HepG2 (cell line): ENCODE data around the gene QRICH2. TPM values are rescaled to one million over a fixed set of nuclear protein-coding genes. Genes with fewer than 3 reads are reported as not detected.

Experiments
- GATAD1 ChIP-seq: IDR thresholded peaks from 2 replicates; pipeline ENCODE4 v1.6.1; 2016; ENCODE audit warnings: missing genetic modification reagents, missing compliant biosample characterization
- MAF1 ChIP-seq: sonication (generic); formaldehyde crosslinking; IDR thresholded peaks from 2 replicates; pipeline ENCODE4 v1.5.0; 2020; ENCODE audit warnings: missing genetic modification reagents, borderline replicate concordance
- NFKB2 ChIP-seq: sonication (generic); formaldehyde crosslinking; IDR thresholded peaks from 2 replicates; pipeline ENCODE4 v1.4.0; 2020; ENCODE audit warnings: missing genetic modification reagents, borderline replicate concordance
- PRDM4 ChIP-seq: sonication (generic); formaldehyde crosslinking; IDR thresholded peaks from 2 replicates; pipeline ENCODE4 v1.9.0; 2021; ENCODE audit warnings: missing genetic modification reagents, borderline replicate concordance
- ZBTB42 ChIP-seq: sonication (generic); formaldehyde crosslinking; IDR thresholded peaks from 2 replicates; pipeline ENCODE4 v1.5.0; 2020; ENCODE audit warnings: mild to moderate bottlenecking, missing genetic modification reagents
- ZNF292 ChIP-seq: sonication (generic); formaldehyde crosslinking; IDR thresholded peaks from 2 replicates; pipeline ENCODE4 v1.8.1; 2022; ENCODE audit warnings: mild to moderate bottlenecking, low read depth, missing genetic modification reagents, borderline replicate concordance
- ZNF616 ChIP-seq: sonication (generic); formaldehyde crosslinking; IDR thresholded peaks from 2 replicates; pipeline ENCODE4 v1.5.0; 2020; ENCODE audit warnings: low read depth, mild to moderate bottlenecking, missing genetic modification reagents
- ZNF746 ChIP-seq: sonication (generic); formaldehyde crosslinking; IDR thresholded peaks from 2 replicates; pipeline ENCODE4 v1.8.0; 2022; ENCODE audit warnings: mild to moderate bottlenecking, missing genetic modification reagents
- ZSCAN31 ChIP-seq: sonication (generic); formaldehyde crosslinking; IDR thresholded peaks from 2 replicates; pipeline ENCODE4 v1.5.0; 2020; ENCODE audit warnings: low read depth, mild to moderate bottlenecking, missing genetic modification reagents
- polyA plus RNA-seq, 8 experiments: library from polyadenylated mRNA; depleted of rRNA in 3 of 8; stranded (reverse) in 7 of 8; unstranded in 1 of 8; fragments of >200 nt; fragmentation: Illumina TruSeq in 4 of 8; extraction: Trizol in 4 of 8; gene quantifications; 2 replicates each; pipeline versions ENCODE4 v1.2.1 to v1.2.3, GENCODE V29; 2011 to 2016; ENCODE audit warnings: low read depth in 4 of 8, missing spikeins in 1 of 8, mixed read lengths in 1 of 8; ENCODE audit not compliant: insufficient read depth in 1 of 8
- total RNA-seq, 5 experiments: library from RNA; depleted of rRNA; stranded (reverse); fragments of >200 nt; fragmentation: Illumina TruSeq; extraction: Trizol; gene quantifications; 2 replicates each; pipeline ENCODE4 v1.2.3, GENCODE V29; 2016; ENCODE audit warnings: low read depth in 1 of 5
- TF ChIP-seq, protein P1 (sequence below): sonication (generic); formaldehyde crosslinking; conservative IDR thresholded peaks from 2 replicates; pipeline ENCODE4 v1.8.1; 2023; ENCODE audit warnings: missing genetic modification reagents
- TF ChIP-seq, protein P2 (sequence below): sonication (generic); formaldehyde crosslinking; IDR thresholded peaks from 2 replicates; pipeline ENCODE4 v1.4.0; 2020; ENCODE audit warnings: missing genetic modification reagents
- TF ChIP-seq, protein P3 (sequence below): sonication (generic); formaldehyde crosslinking; conservative IDR thresholded peaks from 2 replicates; pipeline ENCODE4 v1.4.0; 2020; ENCODE audit warnings: missing genetic modification reagents
- TF ChIP-seq, protein P4 (sequence below): sonication (generic); formaldehyde crosslinking; IDR thresholded peaks from 2 replicates; pipeline ENCODE4 v1.8.1; 2023; ENCODE audit warnings: missing genetic modification reagents, inconsistent platforms, borderline replicate concordance
- TF ChIP-seq, protein P5 (sequence below): sonication (generic); formaldehyde crosslinking; IDR thresholded peaks from 2 replicates; pipeline ENCODE4 v1.4.0; 2020; ENCODE audit warnings: missing genetic modification reagents

The QRICH2 gene
- total and polyA plus RNA-seq, 2 of the 13 experiments (the other 11 are each of a cell fraction or from before 2014, with no cell fraction given): 3.7 to 5.7 TPM

GRCh38 chr17:76246080-76247066 is 61.7 kb downstream of the QRICH2 start (continued):
- TF ChIP-seq NFKB2 (CRISPR knock-in tag) (no peak), MAF1 (no peak), ZBTB42 (CRISPR knock-in tag) (no peak), ZSCAN31 (no peak), GATAD1 (CRISPR knock-in tag) (no peak; the same call in none of the 2 replicates), ZNF746 (no peak; the same call in 1 of the 2 replicates), ZNF616 (CRISPR knock-in tag) (no peak), PRDM4 (CRISPR knock-in tag) (no peak), ZNF292 (peak; percentile 16; the same call in 1 of the 2 replicates)
- TF ChIP-seq, protein P1, sequence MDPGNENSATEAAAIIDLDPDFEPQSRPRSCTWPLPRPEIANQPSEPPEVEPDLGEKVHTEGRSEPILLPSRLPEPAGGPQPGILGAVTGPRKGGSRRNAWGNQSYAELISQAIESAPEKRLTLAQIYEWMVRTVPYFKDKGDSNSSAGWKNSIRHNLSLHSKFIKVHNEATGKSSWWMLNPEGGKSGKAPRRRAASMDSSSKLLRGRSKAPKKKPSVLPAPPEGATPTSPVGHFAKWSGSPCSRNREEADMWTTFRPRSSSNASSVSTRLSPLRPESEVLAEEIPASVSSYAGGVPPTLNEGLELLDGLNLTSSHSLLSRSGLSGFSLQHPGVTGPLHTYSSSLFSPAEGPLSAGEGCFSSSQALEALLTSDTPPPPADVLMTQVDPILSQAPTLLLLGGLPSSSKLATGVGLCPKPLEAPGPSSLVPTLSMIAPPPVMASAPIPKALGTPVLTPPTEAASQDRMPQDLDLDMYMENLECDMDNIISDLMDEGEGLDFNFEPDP: 0 out of 2 replicates have a peak, but pooled peaks have one; percentile 42
- TF ChIP-seq, protein P2, sequence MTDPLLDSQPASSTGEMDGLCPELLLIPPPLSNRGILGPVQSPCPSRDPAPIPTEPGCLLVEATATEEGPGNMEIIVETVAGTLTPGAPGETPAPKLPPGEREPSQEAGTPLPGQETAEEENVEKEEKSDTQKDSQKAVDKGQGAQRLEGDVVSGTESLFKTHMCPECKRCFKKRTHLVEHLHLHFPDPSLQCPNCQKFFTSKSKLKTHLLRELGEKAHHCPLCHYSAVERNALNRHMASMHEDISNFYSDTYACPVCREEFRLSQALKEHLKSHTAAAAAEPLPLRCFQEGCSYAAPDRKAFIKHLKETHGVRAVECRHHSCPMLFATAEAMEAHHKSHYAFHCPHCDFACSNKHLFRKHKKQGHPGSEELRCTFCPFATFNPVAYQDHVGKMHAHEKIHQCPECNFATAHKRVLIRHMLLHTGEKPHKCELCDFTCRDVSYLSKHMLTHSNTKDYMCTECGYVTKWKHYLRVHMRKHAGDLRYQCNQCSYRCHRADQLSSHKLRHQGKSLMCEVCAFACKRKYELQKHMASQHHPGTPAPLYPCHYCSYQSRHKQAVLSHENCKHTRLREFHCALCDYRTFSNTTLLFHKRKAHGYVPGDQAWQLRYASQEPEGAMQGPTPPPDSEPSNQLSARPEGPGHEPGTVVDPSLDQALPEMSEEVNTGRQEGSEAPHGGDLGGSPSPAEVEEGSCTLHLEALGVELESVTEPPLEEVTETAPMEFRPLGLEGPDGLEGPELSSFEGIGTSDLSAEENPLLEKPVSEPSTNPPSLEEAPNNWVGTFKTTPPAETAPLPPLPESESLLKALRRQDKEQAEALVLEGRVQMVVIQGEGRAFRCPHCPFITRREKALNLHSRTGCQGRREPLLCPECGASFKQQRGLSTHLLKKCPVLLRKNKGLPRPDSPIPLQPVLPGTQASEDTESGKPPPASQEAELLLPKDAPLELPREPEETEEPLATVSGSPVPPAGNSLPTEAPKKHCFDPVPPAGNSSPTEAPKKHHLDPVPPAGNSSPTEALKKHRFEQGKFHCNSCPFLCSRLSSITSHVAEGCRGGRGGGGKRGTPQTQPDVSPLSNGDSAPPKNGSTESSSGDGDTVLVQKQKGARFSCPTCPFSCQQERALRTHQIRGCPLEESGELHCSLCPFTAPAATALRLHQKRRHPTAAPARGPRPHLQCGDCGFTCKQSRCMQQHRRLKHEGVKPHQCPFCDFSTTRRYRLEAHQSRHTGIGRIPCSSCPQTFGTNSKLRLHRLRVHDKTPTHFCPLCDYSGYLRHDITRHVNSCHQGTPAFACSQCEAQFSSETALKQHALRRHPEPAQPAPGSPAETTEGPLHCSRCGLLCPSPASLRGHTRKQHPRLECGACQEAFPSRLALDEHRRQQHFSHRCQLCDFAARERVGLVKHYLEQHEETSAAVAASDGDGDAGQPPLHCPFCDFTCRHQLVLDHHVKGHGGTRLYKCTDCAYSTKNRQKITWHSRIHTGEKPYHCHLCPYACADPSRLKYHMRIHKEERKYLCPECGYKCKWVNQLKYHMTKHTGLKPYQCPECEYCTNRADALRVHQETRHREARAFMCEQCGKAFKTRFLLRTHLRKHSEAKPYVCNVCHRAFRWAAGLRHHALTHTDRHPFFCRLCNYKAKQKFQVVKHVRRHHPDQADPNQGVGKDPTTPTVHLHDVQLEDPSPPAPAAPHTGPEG (CRISPR knock-in tag): no peak
- TF ChIP-seq, protein P3, sequence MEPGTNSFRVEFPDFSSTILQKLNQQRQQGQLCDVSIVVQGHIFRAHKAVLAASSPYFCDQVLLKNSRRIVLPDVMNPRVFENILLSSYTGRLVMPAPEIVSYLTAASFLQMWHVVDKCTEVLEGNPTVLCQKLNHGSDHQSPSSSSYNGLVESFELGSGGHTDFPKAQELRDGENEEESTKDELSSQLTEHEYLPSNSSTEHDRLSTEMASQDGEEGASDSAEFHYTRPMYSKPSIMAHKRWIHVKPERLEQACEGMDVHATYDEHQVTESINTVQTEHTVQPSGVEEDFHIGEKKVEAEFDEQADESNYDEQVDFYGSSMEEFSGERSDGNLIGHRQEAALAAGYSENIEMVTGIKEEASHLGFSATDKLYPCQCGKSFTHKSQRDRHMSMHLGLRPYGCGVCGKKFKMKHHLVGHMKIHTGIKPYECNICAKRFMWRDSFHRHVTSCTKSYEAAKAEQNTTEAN (CRISPR knock-in tag): no peak
- TF ChIP-seq, protein P4, sequence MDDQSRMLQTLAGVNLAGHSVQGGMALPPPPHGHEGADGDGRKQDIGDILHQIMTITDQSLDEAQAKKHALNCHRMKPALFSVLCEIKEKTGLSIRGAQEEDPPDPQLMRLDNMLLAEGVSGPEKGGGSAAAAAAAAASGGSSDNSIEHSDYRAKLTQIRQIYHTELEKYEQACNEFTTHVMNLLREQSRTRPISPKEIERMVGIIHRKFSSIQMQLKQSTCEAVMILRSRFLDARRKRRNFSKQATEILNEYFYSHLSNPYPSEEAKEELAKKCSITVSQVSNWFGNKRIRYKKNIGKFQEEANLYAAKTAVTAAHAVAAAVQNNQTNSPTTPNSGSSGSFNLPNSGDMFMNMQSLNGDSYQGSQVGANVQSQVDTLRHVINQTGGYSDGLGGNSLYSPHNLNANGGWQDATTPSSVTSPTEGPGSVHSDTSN (CRISPR knock-in tag): no peak
- TF ChIP-seq, protein P5, sequence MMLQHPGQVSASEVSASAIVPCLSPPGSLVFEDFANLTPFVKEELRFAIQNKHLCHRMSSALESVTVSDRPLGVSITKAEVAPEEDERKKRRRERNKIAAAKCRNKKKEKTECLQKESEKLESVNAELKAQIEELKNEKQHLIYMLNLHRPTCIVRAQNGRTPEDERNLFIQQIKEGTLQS (CRISPR knock-in tag): no peak
